CD4-positive, alpha-beta T cell (primary cell): ENCODE measurements around the gene LPP. TPM values are rescaled to one million over a fixed set of nuclear protein-coding genes. Genes with fewer than 3 reads are reported as not detected.
"Not testable (repeated sequence)": the region's sequence is repeated elsewhere in the genome, so short reads cannot be mapped to it uniquely, and the experiment has no call there.

Source experiments
- ATAC-seq: fragments of 200-7000 bp; cut with Tn5 transposase; one replicate; pipeline ENCODE4 v1.10.0; 2022; ENCODE audit warnings: mild to moderate bottlenecking; ENCODE audit not compliant: poor library complexity
- CTCF ChIA-PET: fragments of 350-600 bp; sonication (Branson Sonifier 250); formaldehyde crosslinking; loops from one replicate; lab custom pipeline; 2021; ENCODE audit warnings: antibody characterized with exemption, inconsistent platforms; lab: Charles Lee
- POLR2A ChIA-PET: fragments of 350-600 bp; sonication (Branson Sonifier 250); formaldehyde crosslinking; loops from one replicate; lab custom pipeline; 2021; ENCODE audit warnings: antibody characterized with exemption, inconsistent platforms; lab: Charles Lee
- DNase-seq, 14 experiments: peaks; one replicate each; pipeline ENCODE4 v3.0.0-alpha.2; 2013 to 2020; ENCODE audit warnings: mixed read lengths in 2 of 14
- H3K27ac ChIP-seq, 2 donors: one replicate each; pipeline versions ENCODE4 v1.5.1 to v1.7.0; 2013; ENCODE audit warnings: low read length in 2 of 2, low read depth in 1 of 2, mild to moderate bottlenecking in 1 of 2
- H3K27me3 ChIP-seq, 2 experiments: 1 replicate in 1 of 2; 2 replicates in 1 of 2; pipeline versions ENCODE4 v1.6.1 to v1.7.0; 2013; ENCODE audit warnings: low read length in 2 of 2, control low read depth in 1 of 2, mild to moderate bottlenecking in 1 of 2, moderate library complexity in 1 of 2; ENCODE audit not compliant: insufficient read depth in 2 of 2, control insufficient read depth in 1 of 2
- H3K36me3 ChIP-seq: one replicate; pipeline ENCODE4 v1.6.1; 2013; ENCODE audit warnings: low read length, control low read depth; ENCODE audit not compliant: insufficient read depth
- H3K4me1 ChIP-seq: one replicate; pipeline ENCODE4 v1.6.1; 2013; ENCODE audit warnings: low read length, control low read depth; ENCODE audit not compliant: insufficient read depth
- H3K4me3 ChIP-seq: one replicate; pipeline ENCODE4 v1.5.1; 2013; ENCODE audit warnings: mild to moderate bottlenecking, low read length, moderate library complexity
- H3K9me3 ChIP-seq, 2 experiments: 1 replicate in 1 of 2; 2 replicates in 1 of 2; pipeline versions ENCODE4 v1.6.1 to v1.7.0; 2013; ENCODE audit warnings: low read length in 2 of 2, mild to moderate bottlenecking in 2 of 2, control low read depth in 1 of 2, moderate library complexity in 1 of 2; ENCODE audit not compliant: control insufficient read depth in 1 of 2, insufficient read depth in 1 of 2
- H3K27ac Mint-ChIP-seq: one replicate; pipeline ENCODE4 v1.8.0; 2020; ENCODE audit warnings: mixed read lengths
- H3K27me3 Mint-ChIP-seq: one replicate; pipeline ENCODE4 v1.8.0; 2021; ENCODE audit warnings: mixed read lengths
- H3K36me3 Mint-ChIP-seq: one replicate; pipeline ENCODE4 v1.8.0; 2021; ENCODE audit warnings: low read depth, mixed read lengths
- H3K4me1 Mint-ChIP-seq: one replicate; pipeline ENCODE4 v1.8.0; 2021; ENCODE audit warnings: low read depth, mixed read lengths
- H3K4me3 Mint-ChIP-seq: one replicate; pipeline ENCODE4 v1.8.0; 2020; ENCODE audit warnings: mild to moderate bottlenecking, mixed read lengths
- H3K9me3 Mint-ChIP-seq: one replicate; pipeline ENCODE4 v1.8.0; 2020; ENCODE audit warnings: mixed read lengths
- intact Hi-C, 2 experiments: fragments of 100-400 bp; cut with DNase I in 1 of 2; cut with micrococcal nuclease in 1 of 2; formaldehyde crosslinking; loops; one replicate each; pipeline versions ENCODE4 v1.15.1 to v1.9.0; 2023 to 2025; cut with DNase I, micrococcal nuclease
- total RNA-seq, 174 experiments: library from RNA in 2 of 174; stranded (reverse) in 2 of 174; gene quantifications; one replicate each; pipeline ENCODE4 v1.2.3 and lab custom pipeline; 2021 to 2026
- TF ChIP-seq, protein P1 (sequence below): fragments of 200-600 bp; IDR thresholded peaks from one replicate; pipeline ENCODE4 v1.8.0; 2022; ENCODE audit warnings: antibody characterized with exemption, mild to moderate bottlenecking

LPP gene
- total RNA-seq, 2 experiments from 2014 or later = 45.6 to 45.9 TPM

DNA sequence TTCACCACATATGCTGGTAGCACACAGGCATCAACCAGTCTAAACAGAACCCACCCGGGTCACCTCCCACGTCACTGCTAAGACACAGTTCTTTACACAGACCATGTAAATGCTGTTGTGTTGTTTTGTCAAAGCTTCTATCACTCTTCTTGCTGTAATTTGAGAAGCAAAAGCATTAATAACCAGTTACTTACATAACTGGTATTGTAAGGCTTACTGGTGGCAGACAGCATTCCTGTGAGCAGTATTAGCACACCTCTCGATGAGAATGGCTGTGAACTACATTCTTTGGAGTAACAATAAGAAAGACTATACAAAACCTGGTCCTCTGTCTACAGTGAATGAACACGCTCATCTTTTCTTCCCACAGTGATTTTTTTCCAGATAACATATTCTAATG lies 479.2 kb downstream of the LPP start:
- H3K27me3 ChIP-seq = no peaks in the 10 kb centered on the region
- no peaks in the 10 kb centered on the region for H3K27me3 Mint-ChIP-seq
- ChIA-PET CTCF (no interaction called here), POLR2A (no interaction called here)
- peaks cover 6% of the 10 kb centered on the region for H3K36me3 Mint-ChIP-seq
- H3K9me3 Mint-ChIP-seq = no peaks in the 10 kb centered on the region
- no peak overlapping the region for H3K27ac Mint-ChIP-seq
- H3K9me3 ChIP-seq = no peaks in the 10 kb centered on the region
- DNase-seq (no peak), ATAC-seq (no peak)
- intact Hi-C loops = no loop called here
- TF ChIP-seq, protein P1, sequence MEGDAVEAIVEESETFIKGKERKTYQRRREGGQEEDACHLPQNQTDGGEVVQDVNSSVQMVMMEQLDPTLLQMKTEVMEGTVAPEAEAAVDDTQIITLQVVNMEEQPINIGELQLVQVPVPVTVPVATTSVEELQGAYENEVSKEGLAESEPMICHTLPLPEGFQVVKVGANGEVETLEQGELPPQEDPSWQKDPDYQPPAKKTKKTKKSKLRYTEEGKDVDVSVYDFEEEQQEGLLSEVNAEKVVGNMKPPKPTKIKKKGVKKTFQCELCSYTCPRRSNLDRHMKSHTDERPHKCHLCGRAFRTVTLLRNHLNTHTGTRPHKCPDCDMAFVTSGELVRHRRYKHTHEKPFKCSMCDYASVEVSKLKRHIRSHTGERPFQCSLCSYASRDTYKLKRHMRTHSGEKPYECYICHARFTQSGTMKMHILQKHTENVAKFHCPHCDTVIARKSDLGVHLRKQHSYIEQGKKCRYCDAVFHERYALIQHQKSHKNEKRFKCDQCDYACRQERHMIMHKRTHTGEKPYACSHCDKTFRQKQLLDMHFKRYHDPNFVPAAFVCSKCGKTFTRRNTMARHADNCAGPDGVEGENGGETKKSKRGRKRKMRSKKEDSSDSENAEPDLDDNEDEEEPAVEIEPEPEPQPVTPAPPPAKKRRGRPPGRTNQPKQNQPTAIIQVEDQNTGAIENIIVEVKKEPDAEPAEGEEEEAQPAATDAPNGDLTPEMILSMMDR = no peak
- H3K4me1 ChIP-seq = no peaks in the 10 kb centered on the region
- H3K4me3 Mint-ChIP-seq = no peak overlapping the region
- H3K4me1 Mint-ChIP-seq = no peaks in the 10 kb centered on the region
- H3K4me3 ChIP-seq = no peak overlapping the region
- no peaks in the 10 kb centered on the region for H3K36me3 ChIP-seq
- H3K27ac ChIP-seq = no peak overlapping the region

DNA sequence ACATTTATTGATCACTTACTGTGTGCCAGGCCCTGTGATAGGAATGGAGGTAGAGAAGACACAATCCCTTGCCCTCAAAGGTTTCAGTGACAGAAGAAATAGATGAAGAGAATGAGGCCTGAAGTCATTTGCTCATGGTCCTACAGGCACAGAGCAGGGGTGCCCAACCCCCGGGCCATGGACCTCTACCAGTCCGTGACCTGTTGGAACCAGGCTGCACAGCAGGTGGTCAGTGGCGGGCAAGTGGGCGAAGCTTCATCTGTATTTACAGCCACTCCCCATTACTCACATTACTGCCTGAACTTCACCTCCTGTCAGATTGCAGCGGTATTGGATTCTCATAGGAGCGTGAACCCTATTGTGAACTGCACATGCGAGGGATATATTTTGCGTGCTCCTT lies 480.3 kb downstream of the LPP start:
- H3K27me3 Mint-ChIP-seq = no peaks in the 10 kb centered on the region
- intact Hi-C loops = no loop called here
- H3K9me3 ChIP-seq = no peaks in the 10 kb centered on the region
- TF ChIP-seq, protein P1 = no peak
- ChIA-PET CTCF (no interaction called here), POLR2A (no interaction called here)
- no peaks in the 10 kb centered on the region for H3K36me3 ChIP-seq
- H3K4me3 Mint-ChIP-seq = no peak overlapping the region
- no peak overlapping the region for H3K27ac Mint-ChIP-seq
- no peaks in the 10 kb centered on the region for H3K4me1 Mint-ChIP-seq
- H3K4me3 ChIP-seq = no peak overlapping the region
- no peaks in the 10 kb centered on the region for H3K9me3 Mint-ChIP-seq
- ATAC-seq = no peak
- no peak for DNase-seq
- H3K27me3 ChIP-seq = no peaks in the 10 kb centered on the region
- no peaks in the 10 kb centered on the region for H3K4me1 ChIP-seq
- peaks cover 6% of the 10 kb centered on the region for H3K36me3 Mint-ChIP-seq
- H3K27ac ChIP-seq = no peak overlapping the region

DNA sequence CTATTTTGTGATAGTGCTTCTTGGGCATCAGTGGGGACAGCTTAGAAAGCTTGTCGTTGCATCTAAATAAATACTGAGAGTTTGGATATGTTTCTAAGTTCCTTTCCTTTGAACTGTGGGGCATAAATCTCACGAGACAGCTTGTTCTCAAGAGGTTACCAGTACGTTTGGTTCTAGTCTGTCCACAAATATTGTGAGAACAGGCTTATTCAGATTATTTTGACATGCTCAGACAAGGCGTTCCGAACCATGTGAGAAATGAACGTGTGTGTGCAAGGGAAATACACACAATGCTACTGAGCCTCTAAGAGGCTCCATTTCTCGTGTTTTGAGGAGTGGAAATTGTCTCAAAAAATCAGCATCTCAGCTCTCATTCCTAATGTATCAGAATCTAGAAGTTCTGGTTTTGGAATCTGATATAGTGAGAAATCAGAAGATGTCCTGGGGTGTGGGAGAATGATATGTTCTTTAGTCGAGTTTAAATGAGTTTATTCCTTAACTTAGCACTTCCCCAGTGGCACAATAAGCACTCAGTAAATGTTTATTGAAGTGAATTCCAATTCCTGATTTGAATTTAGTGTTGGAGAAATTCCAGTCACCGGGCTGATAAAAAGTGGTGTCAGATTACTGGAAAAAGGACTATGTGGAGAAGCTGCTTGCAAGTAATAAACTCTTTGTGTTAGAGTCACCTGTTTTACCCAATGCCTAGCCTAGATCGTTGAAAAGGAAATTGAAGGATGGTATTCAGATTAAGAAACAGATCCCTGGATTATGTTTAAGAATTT lies 481.5 kb downstream of the LPP start:
- H3K4me3 ChIP-seq = no peak overlapping the region
- intact Hi-C loops = no loop called here
- Mint-ChIP-seq H3K27me3 (no peaks in the 10 kb centered on the region), H3K9me3 (no peaks in the 10 kb centered on the region), H3K36me3 (peaks cover 6% of the 10 kb centered on the region), H3K4me3 (no peak overlapping the region), H3K27ac (no peak overlapping the region), H3K4me1 (no peaks in the 10 kb centered on the region)
- H3K4me1 ChIP-seq = no peaks in the 10 kb centered on the region
- ChIA-PET CTCF (no interaction called here), POLR2A (no interaction called here)
- TF ChIP-seq, protein P1 = no peak
- H3K36me3 ChIP-seq = no peaks in the 10 kb centered on the region
- H3K27me3 ChIP-seq = no peaks in the 10 kb centered on the region
- DNase-seq = no peak
- H3K27ac ChIP-seq = no peak overlapping the region
- no peaks in the 10 kb centered on the region for H3K9me3 ChIP-seq
- ATAC-seq = no peak

DNA sequence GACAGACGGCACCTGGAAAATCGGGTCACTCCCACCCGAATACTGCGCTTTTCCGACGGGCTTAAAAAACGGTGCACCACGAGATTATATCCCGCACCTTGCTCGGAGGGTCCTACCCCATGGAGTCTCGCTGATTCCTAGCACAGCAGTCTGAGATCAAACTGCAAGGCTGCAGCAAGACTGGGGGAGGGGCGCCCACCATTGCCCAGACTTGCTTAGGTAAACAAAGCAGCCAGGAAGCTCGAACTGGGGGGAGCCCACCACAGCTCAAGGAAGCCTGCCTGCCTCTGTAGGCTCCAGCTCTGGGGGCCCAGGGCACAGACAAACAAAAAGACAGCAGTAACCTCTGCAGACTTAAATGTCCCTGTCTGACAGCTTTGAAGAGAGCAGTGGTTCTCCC lies 482.3 kb downstream of the LPP start:
- H3K27me3 ChIP-seq, ATAC-seq, H3K4me1 ChIP-seq, H3K4me3 Mint-ChIP-seq, H3K27ac ChIP-seq, H3K36me3 ChIP-seq, H3K9me3 Mint-ChIP-seq, DNase-seq, intact Hi-C loops, H3K27ac Mint-ChIP-seq, H3K9me3 ChIP-seq, H3K4me3 ChIP-seq, H3K4me1 Mint-ChIP-seq, CTCF ChIA-PET, POLR2A ChIA-PET, H3K36me3 Mint-ChIP-seq, H3K27me3 Mint-ChIP-seq: not testable (repeated sequence)
